Brain microvascular endothelial cell (primary cell): ENCODE measurements around the gene GPR42.

Source experiments
- DNase-seq: peaks from one replicate; pipeline ENCODE4 v3.0.0-alpha.2; 2020
- H3K27ac ChIP-seq: fragments of 250-450 bp; sonication (Bioruptor Pico); 2 replicates; pipeline ENCODE4 v1.5.1; 2020; ENCODE audit warnings: mild to moderate bottlenecking, moderate library complexity
- H3K27me3 ChIP-seq: fragments of 250-450 bp; sonication (Bioruptor Pico); replicated peaks from 2 replicates; pipeline ENCODE4 v1.5.1; 2020; ENCODE audit warnings: mild to moderate bottlenecking
- H3K36me3 ChIP-seq: fragments of 250-450 bp; sonication (Bioruptor Pico); replicated peaks from 2 replicates; pipeline ENCODE4 v1.5.1; 2020; ENCODE audit warnings: mild to moderate bottlenecking
- H3K4me3 ChIP-seq: 2 replicates; pipeline ENCODE4 v1.5.1; 2011; ENCODE audit warnings: low read depth, mild to moderate bottlenecking, control low read depth, low read length, moderate library complexity
- in situ Hi-C: cut with HindIII; loops from 2 replicates; pipeline ENCODE4 v1.10.0; 2017; ENCODE audit warnings: low sequenced_read_pairs, low pct_ligation_motif_present
- TF ChIP-seq, protein P1 (sequence below): IDR thresholded peaks from 2 replicates; pipeline ENCODE4 v1.5.1; 2011; ENCODE audit warnings: low read depth, mild to moderate bottlenecking, moderate library complexity, low read length, control low read depth, inconsistent platforms; ENCODE audit errors: missing control alignments

Gene GPR42

DNA sequence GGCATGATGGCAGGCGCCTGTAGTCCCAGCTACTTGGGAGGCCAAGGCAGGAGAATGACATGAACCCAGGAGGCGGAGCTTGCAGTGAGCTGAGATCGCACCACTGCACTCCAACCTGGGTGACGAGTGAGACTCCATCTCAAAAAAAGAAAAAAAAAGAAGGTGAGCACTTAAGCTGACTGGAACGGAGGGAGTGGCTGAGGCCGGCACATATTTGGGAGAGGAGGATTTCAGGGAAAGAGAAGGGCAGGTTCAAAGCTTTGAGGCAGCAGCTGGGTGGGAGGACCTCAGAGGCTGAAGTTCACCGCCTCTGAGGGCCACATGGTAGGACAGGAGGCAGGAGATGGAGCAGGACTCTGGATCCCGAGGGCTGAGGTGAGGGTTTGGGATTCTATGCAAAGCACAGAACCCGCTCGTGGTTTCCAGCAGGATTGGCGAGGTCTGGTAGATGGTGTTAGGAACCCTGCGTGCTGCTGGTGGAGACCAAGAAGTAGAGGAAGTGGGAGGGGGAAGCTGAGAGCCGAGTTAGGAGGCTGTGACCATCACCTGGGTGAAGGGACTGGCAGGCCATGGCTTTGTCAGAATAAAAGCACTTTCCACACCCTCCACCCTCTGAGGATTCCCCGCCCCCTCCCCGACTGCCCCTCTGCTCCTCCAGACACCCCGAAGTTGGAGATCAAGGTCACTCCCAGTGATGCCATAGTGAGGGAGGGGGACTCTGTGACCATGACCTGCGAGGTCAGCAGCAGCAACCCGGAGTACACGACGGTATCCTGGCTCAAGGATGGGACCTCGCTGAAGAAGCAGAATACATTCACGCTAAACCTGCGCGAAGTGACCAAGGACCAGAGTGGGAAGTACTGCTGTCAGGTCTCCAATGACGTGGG, 33.5 kb upstream of the GPR42 start:
- Histone ChIP-seq H3K36me3 (no peaks in the 10 kb centered on the region), H3K4me3 (no peak overlapping the region), H3K27me3 (no peaks in the 10 kb centered on the region), H3K27ac (no peak overlapping the region)
- TF ChIP-seq, protein P1, sequence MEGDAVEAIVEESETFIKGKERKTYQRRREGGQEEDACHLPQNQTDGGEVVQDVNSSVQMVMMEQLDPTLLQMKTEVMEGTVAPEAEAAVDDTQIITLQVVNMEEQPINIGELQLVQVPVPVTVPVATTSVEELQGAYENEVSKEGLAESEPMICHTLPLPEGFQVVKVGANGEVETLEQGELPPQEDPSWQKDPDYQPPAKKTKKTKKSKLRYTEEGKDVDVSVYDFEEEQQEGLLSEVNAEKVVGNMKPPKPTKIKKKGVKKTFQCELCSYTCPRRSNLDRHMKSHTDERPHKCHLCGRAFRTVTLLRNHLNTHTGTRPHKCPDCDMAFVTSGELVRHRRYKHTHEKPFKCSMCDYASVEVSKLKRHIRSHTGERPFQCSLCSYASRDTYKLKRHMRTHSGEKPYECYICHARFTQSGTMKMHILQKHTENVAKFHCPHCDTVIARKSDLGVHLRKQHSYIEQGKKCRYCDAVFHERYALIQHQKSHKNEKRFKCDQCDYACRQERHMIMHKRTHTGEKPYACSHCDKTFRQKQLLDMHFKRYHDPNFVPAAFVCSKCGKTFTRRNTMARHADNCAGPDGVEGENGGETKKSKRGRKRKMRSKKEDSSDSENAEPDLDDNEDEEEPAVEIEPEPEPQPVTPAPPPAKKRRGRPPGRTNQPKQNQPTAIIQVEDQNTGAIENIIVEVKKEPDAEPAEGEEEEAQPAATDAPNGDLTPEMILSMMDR, result no peak
- no peak for DNase-seq
- in situ Hi-C loops, result no loop called here

DNA sequence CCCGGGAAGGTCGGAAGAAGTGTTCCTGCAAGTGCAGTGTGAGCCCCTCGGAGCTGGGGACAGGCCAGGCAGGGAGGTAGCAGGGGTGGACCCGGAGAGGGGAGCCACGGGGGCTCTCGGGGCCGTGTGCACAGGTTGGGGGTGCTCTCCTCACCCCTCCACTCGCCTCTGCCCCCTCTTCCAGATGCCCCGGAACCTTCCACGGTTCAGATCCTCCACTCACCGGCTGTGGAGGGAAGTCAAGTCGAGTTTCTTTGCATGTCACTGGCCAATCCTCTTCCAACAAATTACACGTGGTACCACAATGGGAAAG, 32.9 kb upstream of the GPR42 start:
- no peaks in the 10 kb centered on the region for H3K27me3 ChIP-seq
- H3K27ac ChIP-seq, result no peak overlapping the region
- in situ Hi-C loops, result no loop called here
- no peak for DNase-seq
- no peaks in the 10 kb centered on the region for H3K36me3 ChIP-seq
- TF ChIP-seq, protein P1, result no peak
- no peak overlapping the region for H3K4me3 ChIP-seq

DNA sequence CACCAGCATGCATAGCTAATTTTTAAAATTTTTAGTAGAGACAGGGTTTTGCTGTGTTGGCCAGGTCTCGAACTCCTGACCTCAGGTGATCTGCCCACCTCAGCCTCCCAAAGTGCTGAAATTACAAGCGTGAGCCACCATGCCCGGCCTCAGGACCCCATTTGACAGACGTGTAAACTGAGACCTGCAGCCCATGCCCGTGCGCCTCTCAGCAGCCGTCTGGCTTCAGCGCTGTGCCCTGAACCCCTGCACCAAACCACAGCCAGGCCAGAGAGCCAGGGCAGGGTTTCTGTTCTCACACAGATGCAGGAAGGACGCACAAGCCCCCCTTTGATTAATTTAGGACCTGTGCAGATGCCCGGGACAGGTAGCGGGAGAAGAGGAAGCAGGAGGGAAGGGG, 30.4 kb upstream of the GPR42 start:
- DNase-seq, result no peak
- no peaks in the 10 kb centered on the region for H3K27me3 ChIP-seq
- no peaks in the 10 kb centered on the region for H3K36me3 ChIP-seq
- TF ChIP-seq, protein P1, result no peak
- H3K4me3 ChIP-seq, result no peak overlapping the region
- in situ Hi-C loops, result no loop called here
- no peak overlapping the region for H3K27ac ChIP-seq

DNA sequence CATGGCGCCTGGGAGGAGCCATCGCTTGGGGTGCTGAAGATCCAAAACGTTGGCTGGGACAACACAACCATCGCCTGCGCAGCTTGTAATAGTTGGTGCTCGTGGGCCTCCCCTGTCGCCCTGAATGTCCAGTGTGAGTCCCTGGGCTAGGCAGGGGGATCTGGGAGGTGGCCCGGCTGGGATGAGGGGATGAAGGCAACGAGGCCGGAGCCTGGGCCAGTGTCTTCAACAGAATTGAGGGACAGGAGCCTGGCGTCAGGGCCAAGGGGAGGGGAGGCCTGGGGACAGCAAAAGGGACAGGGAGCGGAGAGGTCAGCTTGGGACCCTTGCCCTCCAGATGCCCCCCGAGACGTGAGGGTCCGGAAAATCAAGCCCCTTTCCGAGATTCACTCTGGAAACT, 29.9 kb upstream of the GPR42 start:
- TF ChIP-seq, protein P1, result no peak
- Histone ChIP-seq H3K27me3 (no peaks in the 10 kb centered on the region), H3K4me3 (no peak overlapping the region), H3K27ac (no peak overlapping the region), H3K36me3 (no peaks in the 10 kb centered on the region)
- in situ Hi-C loops, result no loop called here
- no peak for DNase-seq

DNA sequence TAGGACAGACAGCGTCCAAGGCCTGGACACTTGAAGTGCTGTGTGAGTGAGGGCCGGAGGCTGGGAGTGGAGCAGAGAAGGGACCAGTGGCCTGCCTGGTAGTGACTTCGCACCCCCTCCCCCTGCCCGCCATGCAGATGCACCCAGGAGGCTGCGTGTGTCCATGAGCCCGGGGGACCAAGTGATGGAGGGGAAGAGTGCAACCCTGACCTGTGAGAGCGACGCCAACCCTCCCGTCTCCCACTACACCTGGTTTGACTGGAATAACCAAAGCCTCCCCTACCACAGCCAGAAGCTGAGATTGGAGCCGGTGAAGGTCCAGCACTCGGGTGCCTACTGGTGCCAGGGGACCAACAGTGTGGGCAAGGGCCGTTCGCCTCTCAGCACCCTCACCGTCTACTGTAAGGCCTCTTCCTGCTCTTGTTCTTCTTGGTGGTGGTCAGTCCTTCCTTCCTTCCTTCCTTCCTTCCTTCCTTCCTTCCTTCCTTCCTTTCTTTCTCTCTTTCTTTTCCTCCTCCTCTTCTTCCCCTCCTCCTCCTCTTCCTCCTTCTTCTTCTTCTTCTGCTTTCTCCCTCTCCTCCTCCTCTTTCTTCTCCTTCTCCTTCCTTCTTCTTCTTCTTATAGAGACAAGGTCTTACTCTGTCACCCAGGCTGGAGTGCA, 29.2 kb upstream of the GPR42 start:
- Histone ChIP-seq H3K4me3 (no peak overlapping the region), H3K27me3 (no peaks in the 10 kb centered on the region), H3K36me3 (no peaks in the 10 kb centered on the region), H3K27ac (no peak overlapping the region)
- TF ChIP-seq, protein P1, result no peak
- no peak for DNase-seq
- in situ Hi-C loops, result no loop called here
